ENCODE results near the gene CFAP69.
A peak's percentile ranks its signal among the peaks of the same experiment; 100 is the strongest.

The CFAP69 gene, protein sequence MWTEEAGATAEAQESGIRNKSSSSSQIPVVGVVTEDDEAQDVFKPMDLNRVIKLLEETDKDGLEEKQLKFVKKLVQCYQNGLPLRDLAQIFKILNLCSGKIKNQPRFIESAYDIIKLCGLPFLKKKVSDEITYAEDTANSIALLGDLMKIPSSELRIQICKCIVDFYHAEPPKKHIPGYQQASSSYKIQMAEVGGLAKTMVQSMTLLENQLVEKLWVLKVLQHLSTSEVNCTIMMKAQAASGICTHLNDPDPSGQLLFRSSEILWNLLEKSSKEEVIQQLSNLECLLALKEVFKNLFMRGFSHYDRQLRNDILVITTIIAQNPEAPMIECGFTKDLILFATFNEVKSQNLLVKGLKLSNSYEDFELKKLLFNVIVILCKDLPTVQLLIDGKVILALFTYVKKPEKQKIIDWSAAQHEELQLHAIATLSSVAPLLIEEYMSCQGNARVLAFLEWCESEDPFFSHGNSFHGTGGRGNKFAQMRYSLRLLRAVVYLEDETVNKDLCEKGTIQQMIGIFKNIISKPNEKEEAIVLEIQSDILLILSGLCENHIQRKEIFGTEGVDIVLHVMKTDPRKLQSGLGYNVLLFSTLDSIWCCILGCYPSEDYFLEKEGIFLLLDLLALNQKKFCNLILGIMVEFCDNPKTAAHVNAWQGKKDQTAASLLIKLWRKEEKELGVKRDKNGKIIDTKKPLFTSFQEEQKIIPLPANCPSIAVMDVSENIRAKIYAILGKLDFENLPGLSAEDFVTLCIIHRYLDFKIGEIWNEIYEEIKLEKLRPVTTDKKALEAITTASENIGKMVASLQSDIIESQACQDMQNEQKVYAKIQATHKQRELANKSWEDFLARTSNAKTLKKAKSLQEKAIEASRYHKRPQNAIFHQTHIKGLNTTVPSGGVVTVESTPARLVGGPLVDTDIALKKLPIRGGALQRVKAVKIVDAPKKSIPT
- total RNA-seq: 0 to 0.39 (median 0.26) reads per million in 3 donors

DNA sequence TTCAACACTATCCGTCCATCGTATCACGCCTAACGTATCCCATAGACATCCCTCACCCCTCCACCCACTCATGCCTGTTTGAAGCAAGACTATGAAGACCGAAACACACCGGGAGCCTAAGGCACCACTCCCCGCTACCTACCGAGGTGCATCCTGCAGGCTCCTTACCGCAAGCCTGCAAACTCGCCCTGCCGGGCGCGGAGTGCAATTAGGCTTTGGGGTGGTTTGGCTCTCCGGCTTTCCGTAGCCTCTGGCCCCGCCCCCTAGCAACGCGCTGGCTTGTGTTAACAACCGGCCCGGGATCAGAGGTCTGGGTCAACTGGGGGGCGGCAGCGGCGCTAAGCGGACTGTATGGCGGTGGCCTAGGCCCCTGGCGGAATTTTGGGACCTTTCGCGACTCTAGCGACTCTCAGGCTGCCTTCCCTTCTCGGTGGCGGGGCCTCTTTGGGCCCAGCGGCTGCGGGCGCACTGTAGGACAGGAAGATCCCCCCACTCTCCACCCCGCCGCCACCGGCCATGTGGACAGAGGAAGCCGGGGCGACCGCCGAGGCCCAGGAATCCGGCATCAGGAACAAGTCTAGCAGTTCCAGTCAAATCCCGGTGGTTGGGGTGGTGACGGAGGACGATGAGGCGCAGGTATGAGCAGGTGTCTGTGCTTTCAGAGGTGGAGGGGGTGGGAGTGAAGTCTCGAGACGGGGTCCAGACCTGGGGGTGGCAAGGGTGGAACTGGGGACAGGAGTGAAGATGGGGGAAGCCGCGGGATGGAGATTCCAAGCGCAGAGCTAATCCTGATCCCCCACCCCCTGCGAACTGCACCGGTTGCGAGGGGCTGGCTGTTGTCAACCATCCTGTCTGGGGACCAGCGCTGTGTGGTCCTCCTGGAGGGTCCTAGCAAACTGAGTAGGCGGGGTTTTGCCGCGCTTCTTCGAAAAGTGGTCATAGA, at the start of gene CFAP69:
Gene CFAP69, plus strand, starts transcription at position 266 of the 943 bp plus-strand sequence. Its CDS starts 251 bp downstream, at position 517.
- Histone ChIP-seq H3K4me3 (ENCODE audit: insufficient read depth, low read depth, low read length, poor library complexity, severe bottlenecking) (peak within 1 kb of the TSS; percentile 67), H3K36me3 (ENCODE audit: control insufficient read depth, insufficient read depth, low read length) (no peaks in the 10 kb centered on the region), H3K27me3 (replicated peaks; ENCODE audit: control insufficient read depth, insufficient read depth, low read length, poor library complexity, severe bottlenecking) (peaks cover 4% of the 10 kb centered on the region), H3K9me3 (ENCODE audit: control insufficient read depth, low read length) (no peaks in the 10 kb centered on the region), H3K4me1 (ENCODE audit: control insufficient read depth, insufficient read depth, low read length, poor library complexity, severe bottlenecking) (peaks cover 15% of the 10 kb centered on the region), H3K27ac (ENCODE audit: insufficient read depth, low read length, poor library complexity, severe bottlenecking) (peak within 1 kb of the TSS; percentile 44)
- peak; percentile 71 to 73 (median 71) for DNase-seq

DNA sequence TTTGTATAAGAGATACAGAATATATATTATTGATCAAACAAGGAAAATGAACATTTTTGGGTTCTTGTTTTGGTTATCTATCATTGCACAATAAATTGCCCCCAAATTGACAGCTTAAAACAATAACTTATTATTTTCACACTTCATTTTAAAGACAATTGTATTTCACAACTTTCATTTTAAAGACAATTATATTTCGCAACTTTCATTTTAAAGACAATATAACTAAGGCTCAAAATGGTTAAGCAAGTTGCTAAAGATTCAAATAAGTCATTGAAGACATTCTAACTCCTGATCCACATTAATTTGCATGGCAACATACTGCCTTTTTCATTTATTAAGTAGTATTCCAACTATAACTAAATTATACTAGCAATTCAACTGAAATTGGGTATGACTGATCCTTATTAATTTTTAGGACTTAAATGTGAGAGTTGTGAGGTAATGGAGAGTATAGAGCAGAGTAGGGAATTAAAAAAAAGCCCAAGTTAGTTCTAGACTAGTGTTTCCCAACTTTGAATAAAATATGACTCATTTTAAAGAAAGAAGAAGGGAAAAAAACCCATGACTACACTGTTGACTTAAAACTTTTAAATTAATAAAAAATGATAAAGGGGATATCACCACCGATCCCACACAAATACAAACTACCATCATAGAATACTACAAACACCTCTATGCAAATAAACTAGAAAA, 43.3 kb upstream of the CFAP69 start:
- H3K36me3 ChIP-seq (ENCODE audit: control insufficient read depth, insufficient read depth, low read length): no peaks in the 10 kb centered on the region
- DNase-seq: no peak
- H3K27ac ChIP-seq (ENCODE audit: insufficient read depth, low read length, poor library complexity, severe bottlenecking): no peak overlapping the region
- H3K9me3 ChIP-seq (ENCODE audit: control insufficient read depth, low read length): no peaks in the 10 kb centered on the region
- no peaks in the 10 kb centered on the region for H3K4me1 ChIP-seq (ENCODE audit: control insufficient read depth, insufficient read depth, low read length, poor library complexity, severe bottlenecking)
- no peaks in the 10 kb centered on the region for H3K27me3 ChIP-seq (replicated peaks; ENCODE audit: control insufficient read depth, insufficient read depth, low read length, poor library complexity, severe bottlenecking)
- H3K4me3 ChIP-seq (ENCODE audit: insufficient read depth, low read depth, low read length, poor library complexity, severe bottlenecking): no peak overlapping the region

DNA sequence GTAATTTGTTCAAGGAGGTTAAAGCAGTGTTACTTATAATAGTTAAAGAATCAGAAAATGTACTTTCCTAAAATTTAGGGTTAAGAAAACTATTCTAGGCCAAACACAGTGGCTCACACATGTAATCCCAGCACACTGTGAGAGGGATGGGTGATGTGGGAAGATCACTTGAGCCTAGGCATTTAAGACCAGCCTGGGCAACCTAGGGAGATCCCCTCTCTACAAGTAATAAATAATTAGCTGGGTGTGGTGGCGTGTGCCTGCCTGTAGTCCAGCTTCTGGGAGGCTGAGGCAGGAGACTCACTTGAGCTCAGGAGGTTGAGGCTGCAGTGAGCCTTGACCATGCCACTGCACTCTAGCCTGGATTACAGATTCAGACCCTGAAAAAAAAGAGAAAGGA, 37.0 kb upstream of the CFAP69 start:
- no peak overlapping the region for H3K27ac ChIP-seq (ENCODE audit: insufficient read depth, low read length, poor library complexity, severe bottlenecking)
- no peaks in the 10 kb centered on the region for H3K9me3 ChIP-seq (ENCODE audit: control insufficient read depth, low read length)
- H3K27me3 ChIP-seq (replicated peaks; ENCODE audit: control insufficient read depth, insufficient read depth, low read length, poor library complexity, severe bottlenecking): no peaks in the 10 kb centered on the region
- no peak overlapping the region for H3K4me3 ChIP-seq (ENCODE audit: insufficient read depth, low read depth, low read length, poor library complexity, severe bottlenecking)
- H3K36me3 ChIP-seq (ENCODE audit: control insufficient read depth, insufficient read depth, low read length): no peaks in the 10 kb centered on the region
- no peak for DNase-seq
- H3K4me1 ChIP-seq (ENCODE audit: control insufficient read depth, insufficient read depth, low read length, poor library complexity, severe bottlenecking): no peaks in the 10 kb centered on the region

DNA sequence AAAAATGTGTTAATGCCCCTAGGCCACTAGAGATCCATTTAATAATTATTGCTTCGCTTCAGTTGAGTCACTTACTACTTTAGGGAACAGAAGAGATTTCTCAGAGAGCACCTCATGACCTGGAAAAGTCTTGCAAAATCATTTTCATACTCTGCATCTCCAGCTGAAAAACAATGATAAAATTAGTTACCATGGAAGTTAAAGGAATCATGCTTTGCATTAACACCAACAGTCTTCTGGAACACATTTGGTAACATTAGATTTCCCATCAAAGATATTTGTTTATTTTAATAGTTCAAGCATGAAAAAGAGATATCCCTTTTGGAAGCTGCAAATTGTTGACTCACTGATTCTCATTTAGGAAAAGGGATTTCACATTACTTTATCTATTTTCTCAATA, 35.2 kb upstream of the CFAP69 start:
- H3K36me3 ChIP-seq (ENCODE audit: control insufficient read depth, insufficient read depth, low read length): no peaks in the 10 kb centered on the region
- H3K4me3 ChIP-seq (ENCODE audit: insufficient read depth, low read depth, low read length, poor library complexity, severe bottlenecking): no peak overlapping the region
- H3K27ac ChIP-seq (ENCODE audit: insufficient read depth, low read length, poor library complexity, severe bottlenecking): no peak overlapping the region
- no peaks in the 10 kb centered on the region for H3K9me3 ChIP-seq (ENCODE audit: control insufficient read depth, low read length)
- no peaks in the 10 kb centered on the region for H3K4me1 ChIP-seq (ENCODE audit: control insufficient read depth, insufficient read depth, low read length, poor library complexity, severe bottlenecking)
- DNase-seq: no peak
- no peaks in the 10 kb centered on the region for H3K27me3 ChIP-seq (replicated peaks; ENCODE audit: control insufficient read depth, insufficient read depth, low read length, poor library complexity, severe bottlenecking)

DNA sequence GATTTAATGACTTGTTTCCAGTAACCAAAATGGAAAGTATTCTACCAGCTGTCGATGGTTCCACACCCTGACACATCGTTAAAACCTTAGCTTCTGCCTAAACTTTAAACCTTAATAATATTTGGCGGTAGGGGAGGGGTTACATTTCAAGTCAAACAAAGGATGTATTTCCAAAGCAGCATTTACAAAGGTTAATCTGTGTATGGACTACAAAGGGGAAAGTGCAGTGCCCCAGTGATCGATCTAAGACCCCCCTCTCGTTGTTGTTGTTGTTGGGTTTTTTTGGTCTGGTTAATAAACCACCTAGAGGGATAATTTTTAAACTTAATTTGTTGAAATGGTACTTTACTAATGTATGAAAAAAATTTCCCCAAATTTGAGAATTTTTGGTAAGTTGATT, 34.5 kb upstream of the CFAP69 start:
- no peak for DNase-seq
- Histone ChIP-seq H3K36me3 (ENCODE audit: control insufficient read depth, insufficient read depth, low read length) (no peaks in the 10 kb centered on the region), H3K4me1 (ENCODE audit: control insufficient read depth, insufficient read depth, low read length, poor library complexity, severe bottlenecking) (no peaks in the 10 kb centered on the region), H3K4me3 (ENCODE audit: insufficient read depth, low read depth, low read length, poor library complexity, severe bottlenecking) (no peak overlapping the region), H3K27me3 (replicated peaks; ENCODE audit: control insufficient read depth, insufficient read depth, low read length, poor library complexity, severe bottlenecking) (no peaks in the 10 kb centered on the region), H3K27ac (ENCODE audit: insufficient read depth, low read length, poor library complexity, severe bottlenecking) (no peak overlapping the region), H3K9me3 (ENCODE audit: control insufficient read depth, low read length) (no peaks in the 10 kb centered on the region)

DNA sequence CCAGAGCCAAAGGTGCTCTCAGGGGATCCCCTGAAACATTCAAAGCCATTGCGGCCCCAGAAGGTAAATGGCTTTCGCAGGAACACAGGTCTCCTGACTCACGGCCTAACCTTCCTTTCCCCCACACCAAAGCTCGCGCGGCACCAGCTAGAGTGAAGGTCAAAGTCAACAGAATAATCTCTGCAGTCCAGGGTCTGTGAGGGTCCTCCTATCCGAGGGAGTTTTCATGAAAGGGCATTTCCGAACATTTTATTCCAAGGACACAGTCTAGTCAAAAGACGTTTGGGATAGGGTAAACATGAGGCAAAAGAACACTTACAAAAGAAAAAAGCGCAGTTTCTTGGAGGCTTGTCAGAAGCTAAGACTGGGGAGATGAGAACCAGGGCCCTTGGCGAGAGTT, 34.0 kb upstream of the CFAP69 start:
- DNase-seq: no peak
- Histone ChIP-seq H3K27ac (ENCODE audit: insufficient read depth, low read length, poor library complexity, severe bottlenecking) (no peak overlapping the region), H3K4me3 (ENCODE audit: insufficient read depth, low read depth, low read length, poor library complexity, severe bottlenecking) (no peak overlapping the region), H3K9me3 (ENCODE audit: control insufficient read depth, low read length) (no peaks in the 10 kb centered on the region), H3K27me3 (replicated peaks; ENCODE audit: control insufficient read depth, insufficient read depth, low read length, poor library complexity, severe bottlenecking) (no peaks in the 10 kb centered on the region), H3K36me3 (ENCODE audit: control insufficient read depth, insufficient read depth, low read length) (no peaks in the 10 kb centered on the region), H3K4me1 (ENCODE audit: control insufficient read depth, insufficient read depth, low read length, poor library complexity, severe bottlenecking) (no peaks in the 10 kb centered on the region)

DNA sequence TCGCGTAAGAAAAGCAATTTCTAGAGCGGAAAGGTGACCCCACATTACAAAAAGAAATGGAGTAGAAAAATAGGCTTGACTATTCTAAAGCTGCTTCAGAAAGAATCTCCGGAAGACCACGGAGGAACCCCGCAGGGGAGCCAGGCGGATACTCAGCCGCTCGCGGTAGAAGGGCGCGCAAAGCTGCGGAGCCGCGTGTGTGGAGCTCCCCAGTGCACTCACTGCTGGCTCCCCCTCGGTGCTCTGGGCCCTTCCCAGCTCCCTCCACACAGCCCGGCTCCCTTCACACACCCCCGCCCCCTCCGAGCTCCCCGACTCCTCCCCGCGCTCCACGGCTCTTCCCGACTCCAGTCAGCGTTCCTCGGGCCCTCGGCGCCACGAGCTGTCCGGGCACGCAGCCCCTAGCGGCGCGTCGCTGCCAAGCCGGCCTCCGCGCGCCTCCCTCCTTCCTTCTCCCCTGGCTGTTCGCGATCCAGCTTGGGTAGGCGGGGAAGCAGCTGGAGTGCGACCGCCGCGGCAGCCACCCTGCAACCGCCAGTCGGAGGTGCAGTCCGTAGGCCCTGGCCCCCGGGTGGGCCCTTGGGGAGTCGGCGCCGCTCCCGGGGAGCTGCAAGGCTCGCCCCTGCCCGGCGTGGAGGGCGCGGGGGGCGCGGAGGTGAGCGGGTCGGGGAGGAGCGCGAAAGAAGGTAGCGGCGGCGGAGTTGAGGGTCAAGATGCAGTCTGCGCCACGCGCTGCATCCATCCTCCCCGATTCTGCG, 33.4 kb upstream of the CFAP69 start, which contains the start of gene STEAP2:
Gene STEAP2, plus strand, starts transcription at position 350 of the 758 bp plus-strand sequence. CDS start 13,343 bp downstream, outside the sequence.
- H3K4me3 ChIP-seq (ENCODE audit: insufficient read depth, low read depth, low read length, poor library complexity, severe bottlenecking): no peak within 1 kb of the TSS
- no peak within 1 kb of the TSS for H3K27ac ChIP-seq (ENCODE audit: insufficient read depth, low read length, poor library complexity, severe bottlenecking)
- no peaks in the 10 kb centered on the region for H3K9me3 ChIP-seq (ENCODE audit: control insufficient read depth, low read length)
- DNase-seq: no peak
- no peaks in the 10 kb centered on the region for H3K4me1 ChIP-seq (ENCODE audit: control insufficient read depth, insufficient read depth, low read length, poor library complexity, severe bottlenecking)
- no peaks in the 10 kb centered on the region for H3K27me3 ChIP-seq (replicated peaks; ENCODE audit: control insufficient read depth, insufficient read depth, low read length, poor library complexity, severe bottlenecking)
- H3K36me3 ChIP-seq (ENCODE audit: control insufficient read depth, insufficient read depth, low read length): no peaks in the 10 kb centered on the region

DNA sequence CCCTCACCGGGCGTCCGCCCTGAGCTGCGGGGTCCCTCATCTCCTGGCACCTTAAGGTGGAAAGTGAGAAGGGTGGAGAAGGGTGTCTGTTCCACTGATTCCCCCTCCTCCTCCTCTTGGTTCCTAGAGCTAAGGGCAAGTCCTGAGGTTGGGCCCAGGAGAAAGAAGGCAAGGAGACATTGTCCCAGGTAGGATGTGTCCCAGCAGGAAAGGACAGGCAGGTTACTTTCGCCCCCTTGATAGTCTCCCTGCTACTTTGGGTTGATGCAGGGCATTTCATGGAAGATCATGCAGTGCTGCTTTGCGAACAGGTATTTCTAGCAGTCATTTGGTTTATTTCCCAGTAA, 32.9 kb upstream of the CFAP69 start:
- no peak for DNase-seq
- H3K4me1 ChIP-seq (ENCODE audit: control insufficient read depth, insufficient read depth, low read length, poor library complexity, severe bottlenecking): no peaks in the 10 kb centered on the region
- H3K9me3 ChIP-seq (ENCODE audit: control insufficient read depth, low read length): no peaks in the 10 kb centered on the region
- H3K36me3 ChIP-seq (ENCODE audit: control insufficient read depth, insufficient read depth, low read length): no peaks in the 10 kb centered on the region
- H3K27me3 ChIP-seq (replicated peaks; ENCODE audit: control insufficient read depth, insufficient read depth, low read length, poor library complexity, severe bottlenecking): no peaks in the 10 kb centered on the region
- H3K4me3 ChIP-seq (ENCODE audit: insufficient read depth, low read depth, low read length, poor library complexity, severe bottlenecking): no peak overlapping the region
- H3K27ac ChIP-seq (ENCODE audit: insufficient read depth, low read length, poor library complexity, severe bottlenecking): no peak overlapping the region
